SU-DHL-6 (cell line): ENCODE measurements around the gene CPAMD8.

Experiments used
- H2AFZ ChIP-seq: fragments of 200-600 bp; sonication (generic); 2 replicates; pipeline ENCODE4 v1.6.1; 2014; ENCODE audit warnings: low read depth, mild to moderate bottlenecking, moderate library complexity, mixed read lengths, antibody characterized with exemption, low read length; ENCODE audit not compliant: severe bottlenecking
- H3F3A ChIP-seq: fragments of 200-600 bp; shearing (Covaris generic); 2 replicates; pipeline ENCODE4 v1.6.0; 2016; ENCODE audit warnings: antibody characterized with exemption, mild to moderate bottlenecking; ENCODE audit not compliant: insufficient read depth
- H3K27ac ChIP-seq: fragments of 200-600 bp; sonication (generic); 2 replicates; pipeline ENCODE4 v1.5.1; 2016; ENCODE audit warnings: low read depth, mild to moderate bottlenecking, low read length, moderate library complexity, mixed read lengths
- H3K27me3 ChIP-seq: fragments of 200-600 bp; sonication (generic), shearing (Covaris generic); 2 replicates; pipeline ENCODE4 v1.6.0; 2014; ENCODE audit warnings: mild to moderate bottlenecking, low read length
- H3K36me3 ChIP-seq: fragments of 200-600 bp; sonication (generic); 2 replicates; pipeline ENCODE4 v1.6.1; 2014; ENCODE audit warnings: mild to moderate bottlenecking, low read length, mixed read lengths
- H3K4me2 ChIP-seq: fragments of 300-600, 200-600 bp; shearing (Covaris generic), sonication (generic); 2 replicates; pipeline ENCODE4 v1.6.0; 2014; ENCODE audit warnings: low read length, low read depth, mild to moderate bottlenecking; ENCODE audit not compliant: poor library complexity, severe bottlenecking
- H3K4me3 ChIP-seq: fragments of 200-600 bp; sonication (generic); 2 replicates; pipeline ENCODE4 v1.5.1; 2014; ENCODE audit warnings: antibody characterized with exemption, low read length, mild to moderate bottlenecking, mixed read lengths; ENCODE audit not compliant: insufficient read depth, poor library complexity, severe bottlenecking
- H3K79me2 ChIP-seq: fragments of 200-600 bp; sonication (generic); 2 replicates; pipeline ENCODE4 v1.6.1; 2014; ENCODE audit warnings: mild to moderate bottlenecking, low read length, moderate library complexity; ENCODE audit not compliant: insufficient read depth
- H3K9ac ChIP-seq: fragments of 200-600 bp; sonication (generic); 2 replicates; pipeline ENCODE4 v1.7.0; 2014; ENCODE audit warnings: mild to moderate bottlenecking, low read length
- H3K9me2 ChIP-seq: fragments of 200-600 bp; sonication (generic); replicated peaks from 2 replicates; pipeline ENCODE4 v1.6.1; 2014; ENCODE audit warnings: low read length; ENCODE audit not compliant: insufficient read depth
- H3K9me3 ChIP-seq: fragments of 200-600 bp; sonication (generic); 2 replicates; pipeline ENCODE4 v1.6.1; 2014; ENCODE audit warnings: low read length, mixed read lengths; ENCODE audit not compliant: insufficient read depth
- H4K20me1 ChIP-seq: fragments of 200-600 bp; sonication (generic); 2 replicates; pipeline ENCODE4 v1.6.1; 2014; ENCODE audit warnings: low read depth, mild to moderate bottlenecking, antibody characterized with exemption, low read length, moderate library complexity, mixed read lengths
- EZH2phosphoT487 ChIP-seq: fragments of 200-600 bp; sonication (generic), shearing (Covaris generic); conservative IDR thresholded peaks from 2 replicates; pipeline ENCODE4 v1.6.1; 2018; ENCODE audit warnings: mild to moderate bottlenecking, antibody characterized with exemption, low read length, moderate library complexity, mixed read lengths
- TF ChIP-seq, protein P1 (sequence below): fragments of 200-600 bp; sonication (generic); IDR thresholded peaks from one replicate; pipeline ENCODE4 v1.5.1; 2017; ENCODE audit warnings: antibody characterized with exemption, mild to moderate bottlenecking, low read length, moderate library complexity; ENCODE audit not compliant: insufficient read depth, poor library complexity, severe bottlenecking

Gene CPAMD8

DNA sequence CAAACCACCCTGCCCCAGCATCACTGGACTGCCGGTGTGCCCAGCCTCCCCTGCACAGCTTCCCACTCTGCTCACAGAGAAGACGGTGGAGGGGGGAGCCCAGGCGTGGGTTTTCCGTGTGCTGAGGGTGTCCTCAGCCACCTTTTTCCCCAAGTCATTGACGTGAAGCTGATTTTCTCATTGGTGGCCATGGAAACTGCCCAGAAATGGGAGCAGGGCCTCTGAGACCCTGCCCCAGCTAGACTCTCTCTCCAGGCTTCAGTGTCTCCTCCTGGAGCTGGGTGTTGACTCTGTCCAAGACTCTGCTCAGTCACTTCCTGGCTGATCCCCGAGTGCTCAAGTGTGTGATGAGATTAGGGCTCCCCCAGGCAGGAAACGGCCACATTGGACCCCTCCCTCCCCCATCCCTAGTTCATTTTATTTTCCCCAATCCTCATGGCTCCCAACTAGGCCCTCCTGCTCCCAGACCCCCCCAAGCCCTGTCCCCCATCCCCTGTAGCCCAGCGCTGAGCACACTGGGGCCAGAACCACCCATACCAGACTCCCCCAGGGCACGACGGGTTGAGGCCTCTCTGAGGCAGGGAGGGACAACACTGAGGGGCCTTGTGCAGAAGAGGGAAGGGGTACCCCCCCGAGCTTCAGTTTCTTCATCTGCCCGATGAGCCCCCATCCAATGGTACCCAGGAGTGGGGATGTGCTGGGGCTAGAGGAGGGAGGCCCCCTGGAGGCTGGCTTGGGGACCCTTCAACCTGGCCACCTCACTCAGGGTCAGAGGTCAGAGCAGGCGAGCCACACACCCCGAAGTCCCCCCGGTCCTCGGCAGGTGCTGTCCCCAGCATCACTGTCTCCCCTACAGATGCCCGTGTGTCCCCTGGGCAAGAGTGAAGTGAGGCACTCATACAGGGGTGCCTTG lies 139.0 kb downstream of the CPAMD8 start:
- Histone ChIP-seq H3K27me3 (no peaks in the 10 kb centered on the region), H3K4me3 (no peak overlapping the region), H3K4me2 (no peak overlapping the region), H4K20me1 (no peaks in the 10 kb centered on the region), H3K9ac (no peak overlapping the region), H3K9me3 (peaks cover 5% of the 10 kb centered on the region; the same call in 1 of the 2 replicates), H3K79me2 (no peaks in the 10 kb centered on the region), H2AFZ (no peak overlapping the region), H3K27ac (no peak overlapping the region), H3K36me3 (no peaks in the 10 kb centered on the region), H3K9me2 (no peaks in the 10 kb centered on the region), H3F3A (no peaks in the 10 kb centered on the region)
- TF ChIP-seq, protein P1, sequence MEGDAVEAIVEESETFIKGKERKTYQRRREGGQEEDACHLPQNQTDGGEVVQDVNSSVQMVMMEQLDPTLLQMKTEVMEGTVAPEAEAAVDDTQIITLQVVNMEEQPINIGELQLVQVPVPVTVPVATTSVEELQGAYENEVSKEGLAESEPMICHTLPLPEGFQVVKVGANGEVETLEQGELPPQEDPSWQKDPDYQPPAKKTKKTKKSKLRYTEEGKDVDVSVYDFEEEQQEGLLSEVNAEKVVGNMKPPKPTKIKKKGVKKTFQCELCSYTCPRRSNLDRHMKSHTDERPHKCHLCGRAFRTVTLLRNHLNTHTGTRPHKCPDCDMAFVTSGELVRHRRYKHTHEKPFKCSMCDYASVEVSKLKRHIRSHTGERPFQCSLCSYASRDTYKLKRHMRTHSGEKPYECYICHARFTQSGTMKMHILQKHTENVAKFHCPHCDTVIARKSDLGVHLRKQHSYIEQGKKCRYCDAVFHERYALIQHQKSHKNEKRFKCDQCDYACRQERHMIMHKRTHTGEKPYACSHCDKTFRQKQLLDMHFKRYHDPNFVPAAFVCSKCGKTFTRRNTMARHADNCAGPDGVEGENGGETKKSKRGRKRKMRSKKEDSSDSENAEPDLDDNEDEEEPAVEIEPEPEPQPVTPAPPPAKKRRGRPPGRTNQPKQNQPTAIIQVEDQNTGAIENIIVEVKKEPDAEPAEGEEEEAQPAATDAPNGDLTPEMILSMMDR: no peak
- no peak for TF ChIP-seq EZH2phosphoT487

DNA sequence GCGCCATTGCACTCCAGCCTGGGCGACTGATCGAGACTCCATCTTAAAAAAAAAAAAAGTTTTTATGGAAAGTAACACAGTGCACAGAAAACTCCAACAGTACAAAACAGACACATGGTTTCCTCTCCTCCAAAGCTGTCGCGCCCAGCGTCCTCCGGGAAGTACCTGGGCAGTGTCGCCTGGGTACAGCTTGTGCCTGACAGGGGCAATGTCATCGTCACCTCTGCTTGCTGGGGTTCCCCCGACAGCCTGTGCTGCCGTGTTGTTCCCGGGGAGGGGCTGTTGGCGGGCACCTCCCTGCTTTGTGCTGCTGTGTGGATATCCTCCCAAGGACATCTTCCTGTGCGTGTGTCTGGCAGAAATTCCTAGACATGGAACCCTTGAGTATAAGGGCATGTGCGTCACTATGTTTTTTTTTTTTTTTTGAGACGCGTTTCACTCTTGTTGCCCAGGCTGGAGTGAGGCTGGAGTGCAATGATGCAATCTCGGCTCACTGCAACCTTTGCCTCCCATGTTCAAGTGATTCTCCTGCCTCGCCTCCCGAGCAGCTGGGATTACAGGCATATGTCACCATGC lies 140.2 kb downstream of the CPAMD8 start:
- Histone ChIP-seq H3K9me2 (no peaks in the 10 kb centered on the region), H4K20me1 (no peaks in the 10 kb centered on the region), H2AFZ (no peak overlapping the region), H3K27me3 (no peaks in the 10 kb centered on the region), H3K9ac (no peak overlapping the region), H3K79me2 (no peaks in the 10 kb centered on the region), H3K36me3 (no peaks in the 10 kb centered on the region), H3K9me3 (peaks cover 14% of the 10 kb centered on the region; the same call in 1 of the 2 replicates), H3K4me2 (no peak overlapping the region), H3F3A (no peaks in the 10 kb centered on the region), H3K4me3 (no peak overlapping the region), H3K27ac (no peak overlapping the region)
- no peak for TF ChIP-seq EZH2phosphoT487
- TF ChIP-seq, protein P1: no peak

DNA sequence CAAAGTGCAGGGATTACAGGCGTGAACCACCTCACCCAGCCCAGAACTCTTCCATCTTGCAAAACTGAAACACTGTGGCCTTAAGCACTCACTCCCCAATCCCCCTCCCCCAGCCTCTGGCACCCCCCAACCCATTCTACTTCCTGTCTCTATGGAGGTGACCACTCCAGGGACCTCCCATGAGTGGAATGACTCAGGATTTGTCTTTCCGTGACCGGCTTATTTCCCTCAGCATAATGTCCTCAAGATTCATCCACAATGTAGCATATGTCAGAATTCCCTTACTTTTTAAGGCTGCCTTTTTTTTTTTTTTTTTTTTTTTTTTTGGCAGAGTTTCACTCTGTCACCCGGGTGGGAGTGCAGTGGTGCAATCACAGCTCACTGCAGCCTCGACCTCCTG lies 141.4 kb downstream of the CPAMD8 start:
- no peaks in the 10 kb centered on the region for H3K36me3 ChIP-seq
- H3K79me2 ChIP-seq: no peaks in the 10 kb centered on the region
- H4K20me1 ChIP-seq: no peaks in the 10 kb centered on the region
- H3K27me3 ChIP-seq: no peaks in the 10 kb centered on the region
- H3K4me3 ChIP-seq: no peak overlapping the region
- TF ChIP-seq EZH2phosphoT487: no peak
- TF ChIP-seq, protein P1: no peak
- no peaks in the 10 kb centered on the region for H3F3A ChIP-seq
- H3K9ac ChIP-seq: no peak overlapping the region
- no peaks in the 10 kb centered on the region for H3K9me2 ChIP-seq
- H2AFZ ChIP-seq: no peak overlapping the region
- no peak overlapping the region for H3K27ac ChIP-seq
- H3K4me2 ChIP-seq: no peak overlapping the region
- H3K9me3 ChIP-seq: peaks cover 14% of the 10 kb centered on the region; the same call in 1 of the 2 replicates
